Measurements from ENCODE around the gene CSNK1G2. TPM values are rescaled to one million over a fixed set of nuclear protein-coding genes. Genes with fewer than 3 reads are reported as not detected.

The CSNK1G2 gene
- total and polyA plus RNA-seq, 12 donors: 30.0 to 120 (median 73.6) TPM

- Histone ChIP-seq H3K27me3 (no peaks in the 10 kb centered on the region), H3K27ac (no peak overlapping the region), H3K36me3 (replicated peaks in 1 of 2) (no peaks in the 10 kb centered on the region), H3K4me1 (replicated peaks in 1 of 2) (peaks cover 10 to 27% of the 10 kb centered on the region in 2 donors), H3K4me3 (no peak overlapping the region), H3K9me3 (replicated peaks in 1 of 3) (no peaks in the 10 kb centered on the region)
- 63 to 92% (median 70%) methylated on average over 4 to 7 of the region's 7 CpGs for WGBS, 4 donors
- TF ChIP-seq CTCF (IDR thresholded peaks at IDR 0.05) (no peak), POLR2A (IDR thresholded peaks at IDR 0.05) (no peak)
- intact Hi-C loops (cut with DNase I): no loop called here
- DNase-seq: no peak
Measured at GRCh38 chr19:1933244-1933643, 7.7 kb upstream of the CSNK1G2 start.

- H3K27me3 ChIP-seq: no peaks in the 10 kb centered on the region
- no peaks in the 10 kb centered on the region for H3K36me3 ChIP-seq (replicated peaks in 1 of 2)
- no peak overlapping the region for H3K4me3 ChIP-seq
- 94 to 98% (median 95%) methylated on average over 7 to 8 of the region's 8 CpGs for WGBS, 4 donors
- no peak for DNase-seq
- no peaks in the 10 kb centered on the region for H3K9me3 ChIP-seq (replicated peaks in 1 of 3)
- H3K27ac ChIP-seq: no peak overlapping the region
- intact Hi-C loops (cut with DNase I): no loop called here
- TF ChIP-seq POLR2A (IDR thresholded peaks at IDR 0.05) (no peak), CTCF (IDR thresholded peaks at IDR 0.05) (no peak)
- H3K4me1 ChIP-seq (replicated peaks in 1 of 2): peaks cover 10 to 26% of the 10 kb centered on the region in 2 donors
Measured at GRCh38 chr19:1933942-1934341, 7.0 kb upstream of the CSNK1G2 start.

- H3K4me1 ChIP-seq (replicated peaks in 1 of 2): peaks cover 17 to 28% of the 10 kb centered on the region in 2 donors
- H3K27me3 ChIP-seq: no peaks in the 10 kb centered on the region
- TF ChIP-seq POLR2A (IDR thresholded peaks at IDR 0.05) (peak in 1 of 2 donors; percentile 65), CTCF (IDR thresholded peaks at IDR 0.05) (no peak)
- 29 to 58% (median 40%) methylated on average over 4 to 11 of the region's 11 CpGs for WGBS, 4 donors
- no peak overlapping the region for H3K4me3 ChIP-seq
- peak overlapping the region; percentile 80 to 96 (median 90) for H3K27ac ChIP-seq
- DNase-seq: peak; percentile 92 to 98 (median 97)
- H3K9me3 ChIP-seq (replicated peaks in 1 of 3): no peaks in the 10 kb centered on the region
- no peaks in the 10 kb centered on the region for H3K36me3 ChIP-seq (replicated peaks in 1 of 2)
- intact Hi-C loops (cut with DNase I): no loop called here
Measured at GRCh38 chr19:1935484-1936208, 5.3 kb upstream of the CSNK1G2 start.

GRCh38 chr19:1936430-1936829 lies 4.5 kb upstream of the CSNK1G2 start:
- peak overlapping the region; percentile 80 to 96 (median 90) for H3K27ac ChIP-seq
- no peaks in the 10 kb centered on the region for H3K36me3 ChIP-seq (replicated peaks in 1 of 2)
- 55 to 68% (median 61%) methylated on average over 3 of the region's 3 CpGs for WGBS, 4 donors
- no peaks in the 10 kb centered on the region for H3K27me3 ChIP-seq
- H3K9me3 ChIP-seq (replicated peaks in 1 of 3): no peaks in the 10 kb centered on the region
- no peak for TF ChIP-seq CTCF (IDR thresholded peaks at IDR 0.05)
- no peak for TF ChIP-seq POLR2A (IDR thresholded peaks at IDR 0.05)
- H3K4me1 ChIP-seq (replicated peaks in 1 of 2): peaks cover 17 to 28% of the 10 kb centered on the region in 2 donors
- H3K4me3 ChIP-seq: no peak overlapping the region
- intact Hi-C loops (cut with DNase I): no loop called here
- no peak for DNase-seq
